GM21367 (cell line): ENCODE data around the gene PCNX1.
"Not testable (repeated sequence)": the region's sequence is repeated elsewhere in the genome, so short reads cannot be mapped to it uniquely, and the experiment has no call there.

Experiments
- ATAC-seq: cut with Tn5 transposase; IDR thresholded peaks from one replicate; pipeline ENCODE4 v1.9.1; 2021; ENCODE audit not compliant: unreplicated experiment

Gene PCNX1

DNA sequence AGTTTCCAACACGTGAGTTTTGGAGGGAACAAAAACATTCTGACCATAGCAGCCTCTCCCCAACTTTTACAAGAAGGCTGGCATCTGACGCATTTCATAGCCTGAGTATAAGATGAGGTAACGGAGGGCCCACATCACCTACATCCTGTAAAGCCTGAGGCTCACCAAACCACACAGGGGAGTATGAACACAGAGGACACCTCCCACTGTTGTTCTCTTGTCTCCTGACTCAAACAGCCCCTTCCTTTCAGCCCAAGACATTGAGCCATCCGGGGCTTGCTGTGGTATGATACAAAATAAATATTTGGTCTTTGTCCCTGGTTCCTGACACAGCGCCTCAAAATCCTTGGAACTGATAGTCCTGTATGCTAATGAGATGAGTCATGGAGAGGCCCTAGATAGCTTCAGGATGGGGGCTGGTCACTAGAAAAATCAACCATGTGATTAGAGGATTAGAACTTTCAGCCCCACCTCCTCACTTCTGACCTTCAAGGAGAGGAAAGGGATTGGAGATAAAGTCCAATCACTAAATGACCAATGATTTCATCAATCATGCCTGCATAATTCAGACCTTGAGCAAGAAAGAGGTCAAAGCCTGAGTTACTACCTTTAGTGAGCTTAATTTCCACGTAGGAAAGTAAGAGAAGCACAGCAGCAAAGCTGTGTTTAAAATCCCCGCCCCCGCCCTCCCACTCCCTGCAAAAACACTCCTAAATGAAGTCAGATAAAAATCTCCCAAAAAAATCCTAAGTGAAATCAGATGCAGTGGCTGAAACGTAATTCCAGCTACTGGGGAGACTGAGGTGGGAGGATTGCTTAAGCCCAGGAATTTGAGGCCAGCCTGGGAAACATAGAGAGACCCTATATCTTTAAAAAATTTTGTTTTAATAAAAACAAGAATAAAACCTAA is 236.4 kb downstream of the PCNX1 start:
- no peak for ATAC-seq

DNA sequence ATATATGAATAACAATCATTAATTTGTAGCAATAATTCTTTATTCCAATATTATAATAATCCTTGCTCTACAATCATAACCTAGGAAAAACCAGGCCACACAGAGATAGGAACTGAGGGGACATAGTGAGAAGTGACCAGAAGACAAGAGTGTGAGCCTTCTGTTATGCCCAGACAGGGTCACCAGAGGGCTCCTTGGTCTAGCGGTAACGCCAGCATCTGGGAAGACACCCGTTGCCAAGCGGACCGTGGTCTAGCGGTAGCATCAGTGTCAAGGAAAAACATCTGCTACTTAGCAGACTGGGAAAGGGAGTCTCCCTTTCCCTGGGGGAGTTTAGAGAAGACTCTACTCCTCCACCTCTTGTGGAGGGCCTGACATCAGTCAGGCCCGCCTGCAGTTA is 240.1 kb downstream of the PCNX1 start:
- not testable (repeated sequence) for ATAC-seq

DNA sequence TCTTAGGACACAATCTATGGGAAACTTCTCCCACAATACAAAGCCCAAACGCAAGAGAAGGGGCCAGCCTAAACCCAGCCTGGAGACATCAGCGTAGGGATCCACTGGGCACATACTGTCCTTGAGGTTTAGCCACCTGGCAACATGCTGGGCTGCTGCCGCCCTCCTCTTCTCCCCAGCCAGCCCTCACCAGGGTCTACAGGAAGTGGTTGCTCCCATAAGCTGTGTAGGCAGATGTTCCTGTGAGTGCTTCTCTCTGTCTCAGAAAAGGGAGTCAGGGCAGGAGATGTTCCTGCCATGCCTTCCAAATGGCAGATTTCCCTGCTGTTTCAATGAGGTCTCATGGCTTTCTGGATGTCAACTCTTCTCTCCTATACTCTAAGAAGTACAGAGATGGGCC is 241.4 kb downstream of the PCNX1 start:
- no peak for ATAC-seq

DNA sequence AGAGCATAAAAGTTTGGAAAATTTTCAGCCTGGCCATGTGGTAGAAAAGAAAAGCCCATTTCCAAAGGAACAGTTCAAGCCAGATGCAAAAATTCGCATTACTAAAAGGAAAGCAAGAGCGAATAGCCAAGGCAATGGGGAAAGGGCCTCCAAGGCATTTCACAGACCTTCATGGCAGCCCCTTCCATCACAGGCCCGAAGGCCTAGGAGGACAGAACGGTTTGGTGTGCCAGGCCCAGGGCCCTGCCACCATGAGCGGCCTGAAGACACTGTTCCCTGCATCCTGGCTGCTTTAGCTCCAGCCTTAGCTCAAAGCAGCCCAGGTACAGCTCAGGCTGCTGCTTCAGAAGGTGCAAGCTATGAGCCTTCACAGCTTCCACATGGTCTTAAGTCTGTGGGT is 243.5 kb downstream of the PCNX1 start:
- ATAC-seq: no peak

DNA sequence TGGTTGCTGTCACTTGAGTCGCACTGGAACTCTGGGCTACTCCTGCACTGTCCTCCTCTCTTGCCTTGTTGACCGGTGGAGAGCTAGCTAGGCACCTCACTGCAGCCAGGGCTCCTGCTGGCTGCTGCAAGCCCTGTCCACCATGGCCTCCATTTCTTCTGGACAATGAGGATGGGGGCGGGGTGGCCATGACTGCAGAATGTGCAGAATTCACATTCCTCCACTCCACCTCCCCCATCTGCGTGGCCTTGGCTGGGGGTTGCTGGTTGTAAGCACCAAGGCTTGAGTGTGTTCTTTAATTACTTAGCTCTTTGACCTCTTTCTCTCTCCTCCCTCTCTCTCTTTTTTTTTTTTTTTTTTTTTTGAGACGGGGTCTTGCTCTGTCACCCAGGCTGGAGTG is 248.5 kb downstream of the PCNX1 start:
- ATAC-seq: no peak

DNA sequence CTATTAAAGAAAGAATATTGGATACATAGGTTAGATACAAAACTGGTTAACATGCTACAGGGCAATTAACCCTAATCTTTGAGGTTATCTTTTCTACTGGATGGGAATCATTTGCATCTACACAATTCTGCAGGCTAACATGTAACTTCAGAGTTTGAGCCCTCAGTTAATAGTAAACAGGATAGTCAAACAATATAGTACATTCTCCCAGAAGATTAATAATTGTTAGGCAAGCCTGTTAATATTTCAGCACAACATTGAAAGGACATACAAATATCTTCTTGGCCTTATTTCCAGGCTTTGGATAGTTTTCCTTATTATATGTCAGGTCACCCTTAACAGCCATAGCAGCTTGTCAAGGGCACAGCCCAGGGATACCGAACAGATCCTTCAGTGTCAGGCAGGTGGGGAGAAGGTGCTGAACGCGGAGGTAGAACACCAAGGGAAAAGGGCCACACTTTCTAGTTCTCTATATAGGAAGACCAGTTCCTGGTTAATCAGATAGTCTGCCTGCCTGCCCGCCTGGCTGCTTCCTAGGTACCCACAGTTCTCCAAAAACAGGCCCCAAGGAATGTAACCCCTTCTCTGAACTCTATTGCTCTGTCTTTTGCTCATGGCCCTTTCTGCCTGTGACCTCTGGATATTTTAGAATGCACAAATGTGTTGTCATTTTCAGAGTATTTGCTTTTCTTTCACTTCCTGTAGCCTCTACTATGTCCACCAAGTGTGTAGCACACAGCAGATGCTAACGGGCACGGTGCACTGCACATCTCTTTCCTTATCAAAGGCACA is 256.0 kb downstream of the PCNX1 start:
- no peak for ATAC-seq

DNA sequence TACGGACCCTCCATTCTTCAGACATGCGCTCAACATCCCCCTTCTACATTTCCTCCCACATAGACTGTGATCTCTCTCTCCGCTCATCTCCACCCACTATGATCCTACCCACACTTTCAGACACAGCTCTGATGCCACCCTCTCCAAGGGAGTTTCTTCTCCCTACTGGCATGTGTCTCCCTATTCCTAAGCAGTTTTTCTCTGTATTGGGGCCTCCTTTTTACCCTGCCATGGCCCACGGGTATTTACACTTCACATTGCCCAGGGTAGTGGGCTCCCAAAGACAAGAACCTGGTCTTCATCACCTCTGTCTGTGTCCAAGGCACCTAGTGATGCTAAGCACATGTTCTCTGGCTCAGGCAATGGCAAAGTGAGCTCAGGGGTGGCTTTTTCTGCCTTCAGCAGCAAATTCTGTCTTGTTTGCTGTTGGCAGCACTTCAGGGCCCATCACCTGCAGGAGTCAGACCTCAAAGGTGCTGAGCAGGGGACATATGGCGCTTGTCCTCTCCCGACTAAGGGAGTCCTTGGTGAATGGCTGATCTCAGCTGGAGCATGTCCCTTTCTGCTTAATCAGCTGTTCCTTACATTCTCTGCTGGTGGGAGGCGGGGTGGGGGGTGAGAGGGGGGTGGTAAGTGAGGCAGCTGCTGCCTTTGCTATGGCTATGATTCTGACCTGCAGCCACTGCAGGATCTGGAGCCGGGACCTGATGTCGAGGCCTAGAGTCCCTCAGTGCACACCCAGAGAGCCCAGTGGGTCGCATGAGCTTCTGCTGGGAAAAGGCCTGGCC is 256.8 kb downstream of the PCNX1 start:
- ATAC-seq: no peak
